Measurements from ENCODE around the gene GALNT6.

The GALNT6 gene

GRCh38 chr12:51386351-51386750, 4.9 kb downstream of the GALNT6 start:
- H4K20me1 ChIP-seq (ENCODE audit: insufficient read depth), result no peaks in the 10 kb centered on the region
- H3K4me1 ChIP-seq (ENCODE audit: low read depth, poor library complexity, severe bottlenecking), result peaks cover 27% of the 10 kb centered on the region
- H2AFZ ChIP-seq (ENCODE audit: low read depth), result no peak overlapping the region
- no peaks in the 10 kb centered on the region; the same call in 1 of the 2 replicates for H3K27me3 ChIP-seq (ENCODE audit: insufficient read depth, low read depth)
- no peak for TF ChIP-seq CTCF (conservative IDR thresholded peaks at IDR 0.05; ENCODE audit: low read depth, low read length)
- no peak overlapping the region for H3K9ac ChIP-seq
- no peak overlapping the region for H3K4me2 ChIP-seq
- H3K79me2 ChIP-seq (ENCODE audit: insufficient read depth, low read depth), result no peaks in the 10 kb centered on the region
- H3K27ac ChIP-seq, result no peak overlapping the region
- no peak overlapping the region for H3K4me3 ChIP-seq (IDR thresholded peaks at IDR 0.05; ENCODE audit: insufficient read depth, low read depth, low read length)
- no peaks in the 10 kb centered on the region for H3K36me3 ChIP-seq (ENCODE audit: insufficient read depth)

DNA sequence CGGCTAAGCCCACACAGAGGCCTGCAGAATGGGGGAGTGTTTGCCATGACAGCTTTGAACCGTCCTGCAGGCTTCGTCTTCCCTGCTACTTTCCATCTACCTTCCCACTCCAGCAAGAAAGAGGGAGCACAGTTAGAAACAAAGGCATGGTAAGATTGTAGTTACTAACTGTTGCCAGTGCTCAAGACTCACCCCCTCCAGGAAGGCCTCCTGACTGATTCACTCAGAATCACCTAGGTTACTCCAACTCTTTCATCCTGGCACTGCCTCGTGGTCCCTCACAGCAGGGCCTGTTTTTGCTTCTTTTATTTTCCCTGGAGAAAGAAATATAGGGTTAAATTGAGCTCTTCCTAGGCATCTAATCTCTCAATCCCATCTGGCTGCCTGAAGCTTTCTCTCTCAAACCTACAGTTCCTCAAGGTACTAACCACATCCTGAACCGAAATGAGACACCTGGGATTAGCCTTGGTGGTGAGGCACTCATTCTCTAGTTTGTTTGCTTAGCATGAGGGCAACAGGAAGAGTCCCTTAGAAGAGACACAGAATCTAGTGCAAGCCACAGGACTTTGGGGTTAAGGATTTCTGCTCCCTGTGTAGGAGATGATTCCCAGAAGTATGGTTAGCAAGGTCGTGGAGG, 7.8 kb downstream of the GALNT6 start:
- no peak overlapping the region for H3K9ac ChIP-seq
- no peaks in the 10 kb centered on the region for H4K20me1 ChIP-seq (ENCODE audit: insufficient read depth)
- H3K79me2 ChIP-seq (ENCODE audit: insufficient read depth, low read depth), result no peaks in the 10 kb centered on the region
- no peaks in the 10 kb centered on the region; the same call in 1 of the 2 replicates for H3K27me3 ChIP-seq (ENCODE audit: insufficient read depth, low read depth)
- peak overlapping the region; percentile 15; the same call in 1 of the 2 replicates for H3K4me2 ChIP-seq
- no peak for TF ChIP-seq CTCF (conservative IDR thresholded peaks at IDR 0.05; ENCODE audit: low read depth, low read length)
- no peak overlapping the region for H3K27ac ChIP-seq
- H3K4me1 ChIP-seq (ENCODE audit: low read depth, poor library complexity, severe bottlenecking), result peaks cover 28% of the 10 kb centered on the region
- H2AFZ ChIP-seq (ENCODE audit: low read depth), result no peak overlapping the region
- no peaks in the 10 kb centered on the region for H3K36me3 ChIP-seq (ENCODE audit: insufficient read depth)
- H3K4me3 ChIP-seq (IDR thresholded peaks at IDR 0.05; ENCODE audit: insufficient read depth, low read depth, low read length), result no peak overlapping the region

- Histone ChIP-seq H2AFZ (ENCODE audit: low read depth) (no peak overlapping the region), H3K27me3 (ENCODE audit: insufficient read depth, low read depth) (no peaks in the 10 kb centered on the region; the same call in 1 of the 2 replicates), H3K4me1 (ENCODE audit: low read depth, poor library complexity, severe bottlenecking) (peaks cover 28% of the 10 kb centered on the region), H3K4me2 (no peak overlapping the region), H3K4me3 (IDR thresholded peaks at IDR 0.05; ENCODE audit: insufficient read depth, low read depth, low read length) (no peak overlapping the region), H3K9ac (no peak overlapping the region), H3K79me2 (ENCODE audit: insufficient read depth, low read depth) (no peaks in the 10 kb centered on the region), H4K20me1 (ENCODE audit: insufficient read depth) (no peaks in the 10 kb centered on the region), H3K27ac (no peak overlapping the region), H3K36me3 (ENCODE audit: insufficient read depth) (no peaks in the 10 kb centered on the region)
- no peak for TF ChIP-seq CTCF (conservative IDR thresholded peaks at IDR 0.05; ENCODE audit: low read depth, low read length)
Measured at GRCh38 chr12:51382173-51382572, 9.0 kb downstream of the GALNT6 start.

- H3K27ac ChIP-seq, result no peak overlapping the region
- no peak overlapping the region for H3K9ac ChIP-seq
- H2AFZ ChIP-seq (ENCODE audit: low read depth), result no peak overlapping the region
- no peak for TF ChIP-seq CTCF (conservative IDR thresholded peaks at IDR 0.05; ENCODE audit: low read depth, low read length)
- H3K4me3 ChIP-seq (IDR thresholded peaks at IDR 0.05; ENCODE audit: insufficient read depth, low read depth, low read length), result no peak overlapping the region
- no peaks in the 10 kb centered on the region; the same call in 1 of the 2 replicates for H3K27me3 ChIP-seq (ENCODE audit: insufficient read depth, low read depth)
- H3K4me1 ChIP-seq (ENCODE audit: low read depth, poor library complexity, severe bottlenecking), result peaks cover 25% of the 10 kb centered on the region
- H3K79me2 ChIP-seq (ENCODE audit: insufficient read depth, low read depth), result no peaks in the 10 kb centered on the region
- H3K36me3 ChIP-seq (ENCODE audit: insufficient read depth), result no peaks in the 10 kb centered on the region
- no peak overlapping the region for H3K4me2 ChIP-seq
- no peaks in the 10 kb centered on the region for H4K20me1 ChIP-seq (ENCODE audit: insufficient read depth)
Measured at GRCh38 chr12:51381226-51382079, 9.8 kb downstream of the GALNT6 start.
